Measurements from ENCODE around the gene ZNF516.

DNA sequence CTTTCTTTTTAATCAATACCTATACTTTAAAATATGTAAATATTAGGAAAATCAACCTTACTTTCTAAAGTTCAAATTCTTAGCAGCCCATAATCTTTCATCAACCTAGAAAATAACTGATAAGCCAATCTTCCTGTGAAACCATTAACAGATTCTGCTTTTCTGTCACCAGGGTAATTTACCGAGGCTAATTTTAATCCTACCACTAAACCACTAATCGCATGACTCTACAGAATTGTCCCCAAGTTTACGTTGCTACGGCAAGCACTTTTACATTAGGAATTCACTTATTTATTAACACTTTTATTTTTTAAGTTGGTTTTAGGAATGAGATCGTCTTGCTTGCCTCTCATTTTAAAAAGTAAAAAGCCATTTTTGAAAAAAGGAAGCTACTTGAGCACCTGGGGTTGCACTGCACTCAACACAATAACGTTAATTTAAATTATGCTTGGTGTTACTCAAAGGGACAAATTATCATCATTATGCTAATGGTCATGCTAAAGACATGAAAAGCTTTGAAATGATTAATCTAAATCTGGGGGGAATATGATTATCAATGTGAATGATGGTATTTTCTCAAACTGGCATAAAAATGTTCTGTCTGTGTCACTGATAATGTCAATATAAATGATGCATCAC is 10.2 kb downstream of the ZNF516 start:
- TF ChIP-seq, protein P1, sequence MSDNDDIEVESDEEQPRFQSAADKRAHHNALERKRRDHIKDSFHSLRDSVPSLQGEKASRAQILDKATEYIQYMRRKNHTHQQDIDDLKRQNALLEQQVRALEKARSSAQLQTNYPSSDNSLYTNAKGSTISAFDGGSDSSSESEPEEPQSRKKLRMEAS (IDR thresholded peaks at IDR 0.05; ENCODE audit: low read depth, low read length), result no peak
- TF ChIP-seq NR2C2 (IDR thresholded peaks at IDR 0.05; ENCODE audit: borderline replicate concordance, control insufficient read depth, insufficient read length, low read depth) (no peak), ZNF274 (IDR thresholded peaks at IDR 0.05; ENCODE audit: insufficient read depth, insufficient read length) (no peak), HDAC2 (IDR thresholded peaks at IDR 0.05) (no peak), POLR2A (IDR thresholded peaks at IDR 0.05; ENCODE audit: low read depth, low read length) (no peak), ZZZ3 (IDR thresholded peaks at IDR 0.05; ENCODE audit: control insufficient read depth, insufficient read length, low read depth) (no peak)

Measured in GM12878 (cell line).